ENCODE results near the gene MAML1.

The MAML1 gene

GRCh38 chr5:179817470-179817840 lies 84.8 kb downstream of the MAML1 start:
- DNase-seq = no peak
- Mint-ChIP-seq H3K4me3 (peak overlapping the region; percentile 50), H3K4me1 (peaks cover 36% of the 10 kb centered on the region), H3K36me3 (ENCODE audit: low read depth) (peaks cover 31% of the 10 kb centered on the region), H3K27me3 (ENCODE audit: low read depth, poor library complexity) (peaks cover 16% of the 10 kb centered on the region), H3K9me3 (no peaks in the 10 kb centered on the region), H3K27ac (no peak overlapping the region)
- TF ChIP-seq, protein P1, sequence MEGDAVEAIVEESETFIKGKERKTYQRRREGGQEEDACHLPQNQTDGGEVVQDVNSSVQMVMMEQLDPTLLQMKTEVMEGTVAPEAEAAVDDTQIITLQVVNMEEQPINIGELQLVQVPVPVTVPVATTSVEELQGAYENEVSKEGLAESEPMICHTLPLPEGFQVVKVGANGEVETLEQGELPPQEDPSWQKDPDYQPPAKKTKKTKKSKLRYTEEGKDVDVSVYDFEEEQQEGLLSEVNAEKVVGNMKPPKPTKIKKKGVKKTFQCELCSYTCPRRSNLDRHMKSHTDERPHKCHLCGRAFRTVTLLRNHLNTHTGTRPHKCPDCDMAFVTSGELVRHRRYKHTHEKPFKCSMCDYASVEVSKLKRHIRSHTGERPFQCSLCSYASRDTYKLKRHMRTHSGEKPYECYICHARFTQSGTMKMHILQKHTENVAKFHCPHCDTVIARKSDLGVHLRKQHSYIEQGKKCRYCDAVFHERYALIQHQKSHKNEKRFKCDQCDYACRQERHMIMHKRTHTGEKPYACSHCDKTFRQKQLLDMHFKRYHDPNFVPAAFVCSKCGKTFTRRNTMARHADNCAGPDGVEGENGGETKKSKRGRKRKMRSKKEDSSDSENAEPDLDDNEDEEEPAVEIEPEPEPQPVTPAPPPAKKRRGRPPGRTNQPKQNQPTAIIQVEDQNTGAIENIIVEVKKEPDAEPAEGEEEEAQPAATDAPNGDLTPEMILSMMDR (IDR thresholded peaks at IDR 0.05) = no peak

DNA sequence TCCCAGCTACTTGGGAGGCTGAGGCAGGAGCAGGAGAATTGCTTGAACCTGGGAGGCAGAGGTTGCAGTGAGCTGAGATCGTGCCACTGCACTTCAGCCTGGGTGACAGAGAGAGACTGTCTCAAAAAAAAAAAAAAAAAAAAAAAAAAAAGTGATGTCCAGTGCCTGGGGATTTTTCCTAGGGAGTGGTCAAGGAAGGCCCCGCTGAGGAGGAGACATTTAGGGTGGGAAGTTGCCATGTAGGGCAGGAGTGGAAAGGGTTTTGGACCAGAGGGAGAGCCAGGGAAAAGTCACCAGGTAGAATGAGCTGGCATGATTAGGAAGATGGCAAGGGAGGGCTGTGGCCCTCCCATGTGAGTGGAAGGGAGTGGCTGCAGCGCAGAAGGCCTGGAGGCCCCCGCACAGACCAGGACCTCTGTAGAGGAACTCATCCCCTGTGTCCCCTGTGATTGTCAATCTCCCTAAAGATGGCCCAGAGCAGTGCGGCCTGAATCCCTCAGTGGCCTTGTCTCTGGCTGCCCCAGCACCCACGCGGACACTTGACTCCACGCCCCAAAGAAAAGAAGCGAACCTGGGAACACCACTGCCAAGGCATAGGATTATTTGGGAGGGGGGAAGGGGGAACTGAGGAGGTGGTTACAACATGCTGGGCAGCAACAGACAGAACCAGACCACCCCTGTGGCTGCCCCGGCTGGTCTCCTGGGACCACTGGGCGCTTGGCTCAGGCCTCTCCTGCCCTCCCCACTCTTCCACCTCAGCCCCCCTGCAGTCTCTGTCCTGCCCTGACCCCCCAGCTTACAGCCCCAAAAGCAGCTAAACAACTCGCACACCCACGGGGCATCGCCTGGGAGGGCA lies 85.5 kb downstream of the MAML1 start:
- Mint-ChIP-seq H3K27ac (peak overlapping the region; percentile 81), H3K27me3 (ENCODE audit: low read depth, poor library complexity) (peaks cover 16% of the 10 kb centered on the region), H3K9me3 (no peaks in the 10 kb centered on the region), H3K4me1 (peaks cover 42% of the 10 kb centered on the region), H3K4me3 (peak overlapping the region; percentile 68), H3K36me3 (ENCODE audit: low read depth) (peaks cover 25% of the 10 kb centered on the region)
- DNase-seq = no peak
- TF ChIP-seq, protein P1 (IDR thresholded peaks at IDR 0.05) = no peak

- H3K36me3 Mint-ChIP-seq (ENCODE audit: low read depth) = peaks cover 18% of the 10 kb centered on the region
- H3K4me1 Mint-ChIP-seq = peaks cover 43% of the 10 kb centered on the region
- DNase-seq = peak; percentile 57
- peaks cover 16% of the 10 kb centered on the region for H3K27me3 Mint-ChIP-seq (ENCODE audit: low read depth, poor library complexity)
- TF ChIP-seq, protein P1 (IDR thresholded peaks at IDR 0.05) = no peak
- peak overlapping the region; percentile 34 for H3K4me3 Mint-ChIP-seq
- no peak overlapping the region for H3K27ac Mint-ChIP-seq
- no peaks in the 10 kb centered on the region for H3K9me3 Mint-ChIP-seq
Measured at GRCh38 chr5:179818746-179819295, 86.2 kb downstream of the MAML1 start.

- H3K9me3 Mint-ChIP-seq = no peaks in the 10 kb centered on the region
- peak overlapping the region; percentile 78 for H3K27ac Mint-ChIP-seq
- H3K27me3 Mint-ChIP-seq (ENCODE audit: low read depth, poor library complexity) = peaks cover 16% of the 10 kb centered on the region
- TF ChIP-seq, protein P1 (IDR thresholded peaks at IDR 0.05) = no peak
- H3K36me3 Mint-ChIP-seq (ENCODE audit: low read depth) = peaks cover 14% of the 10 kb centered on the region
- peak; percentile 52 for DNase-seq
- H3K4me1 Mint-ChIP-seq = peaks cover 43% of the 10 kb centered on the region
- peak overlapping the region; percentile 74 for H3K4me3 Mint-ChIP-seq
Measured at GRCh38 chr5:179819296-179820126, 86.9 kb downstream of the MAML1 start.

- TF ChIP-seq, protein P1 (IDR thresholded peaks at IDR 0.05) = no peak
- Mint-ChIP-seq H3K36me3 (ENCODE audit: low read depth) (peaks cover 14% of the 10 kb centered on the region), H3K4me1 (peaks cover 43% of the 10 kb centered on the region), H3K9me3 (no peaks in the 10 kb centered on the region), H3K27me3 (ENCODE audit: low read depth, poor library complexity) (peaks cover 16% of the 10 kb centered on the region), H3K4me3 (peak overlapping the region; percentile 74), H3K27ac (peak overlapping the region; percentile 78)
- no peak for DNase-seq
Measured at GRCh38 chr5:179820127-179820482, 87.5 kb downstream of the MAML1 start.
